Measurements from ENCODE around the gene VAV3.

Gene VAV3

GRCh38 chr1:107940701-107941100, 24.3 kb downstream of the VAV3 start:
- TF ChIP-seq CTCF (IDR thresholded peaks at IDR 0.05; ENCODE audit: control insufficient read depth, extremely low read depth, insufficient read depth): no peak
- no peak for DNase-seq (ENCODE audit: low read depth)
- no peak overlapping the region for H3K4me3 ChIP-seq (ENCODE audit: low read depth, low read length)

- peak; percentile 11 for DNase-seq (ENCODE audit: low read depth)
- 0 out of 2 replicates have a peak, but pooled peaks have one; percentile 4 for TF ChIP-seq CTCF (IDR thresholded peaks at IDR 0.05; ENCODE audit: control insufficient read depth, extremely low read depth, insufficient read depth)
- no peak overlapping the region for H3K4me3 ChIP-seq (ENCODE audit: low read depth, low read length)
Measured at GRCh38 chr1:107940017-107940577, 24.9 kb downstream of the VAV3 start.

- H3K4me3 ChIP-seq (ENCODE audit: low read depth, low read length): no peak overlapping the region
- no peak for DNase-seq (ENCODE audit: low read depth)
- no peak for TF ChIP-seq CTCF (IDR thresholded peaks at IDR 0.05; ENCODE audit: control insufficient read depth, extremely low read depth, insufficient read depth)
Measured at GRCh38 chr1:107939256-107939655, 25.7 kb downstream of the VAV3 start.

GRCh38 chr1:107936498-107937481, 28.2 kb downstream of the VAV3 start:
- peak; percentile 94 for DNase-seq (ENCODE audit: low read depth)
- no peak overlapping the region for H3K4me3 ChIP-seq (ENCODE audit: low read depth, low read length)
- no peak for TF ChIP-seq CTCF (IDR thresholded peaks at IDR 0.05; ENCODE audit: control insufficient read depth, extremely low read depth, insufficient read depth)

- H3K4me3 ChIP-seq (ENCODE audit: low read depth, low read length): no peak overlapping the region
- TF ChIP-seq CTCF (IDR thresholded peaks at IDR 0.05; ENCODE audit: control insufficient read depth, extremely low read depth, insufficient read depth): no peak
- DNase-seq (ENCODE audit: low read depth): no peak
Measured at GRCh38 chr1:107935396-107936064, 29.4 kb downstream of the VAV3 start.

GRCh38 chr1:107934578-107934977, 30.4 kb downstream of the VAV3 start:
- no peak for TF ChIP-seq CTCF (IDR thresholded peaks at IDR 0.05; ENCODE audit: control insufficient read depth, extremely low read depth, insufficient read depth)
- no peak for DNase-seq (ENCODE audit: low read depth)
- H3K4me3 ChIP-seq (ENCODE audit: low read depth, low read length): no peak overlapping the region

All from LNCaP clone FGC (cell line).